ENCODE data around the gene EXOC4.

The EXOC4 gene

DNA sequence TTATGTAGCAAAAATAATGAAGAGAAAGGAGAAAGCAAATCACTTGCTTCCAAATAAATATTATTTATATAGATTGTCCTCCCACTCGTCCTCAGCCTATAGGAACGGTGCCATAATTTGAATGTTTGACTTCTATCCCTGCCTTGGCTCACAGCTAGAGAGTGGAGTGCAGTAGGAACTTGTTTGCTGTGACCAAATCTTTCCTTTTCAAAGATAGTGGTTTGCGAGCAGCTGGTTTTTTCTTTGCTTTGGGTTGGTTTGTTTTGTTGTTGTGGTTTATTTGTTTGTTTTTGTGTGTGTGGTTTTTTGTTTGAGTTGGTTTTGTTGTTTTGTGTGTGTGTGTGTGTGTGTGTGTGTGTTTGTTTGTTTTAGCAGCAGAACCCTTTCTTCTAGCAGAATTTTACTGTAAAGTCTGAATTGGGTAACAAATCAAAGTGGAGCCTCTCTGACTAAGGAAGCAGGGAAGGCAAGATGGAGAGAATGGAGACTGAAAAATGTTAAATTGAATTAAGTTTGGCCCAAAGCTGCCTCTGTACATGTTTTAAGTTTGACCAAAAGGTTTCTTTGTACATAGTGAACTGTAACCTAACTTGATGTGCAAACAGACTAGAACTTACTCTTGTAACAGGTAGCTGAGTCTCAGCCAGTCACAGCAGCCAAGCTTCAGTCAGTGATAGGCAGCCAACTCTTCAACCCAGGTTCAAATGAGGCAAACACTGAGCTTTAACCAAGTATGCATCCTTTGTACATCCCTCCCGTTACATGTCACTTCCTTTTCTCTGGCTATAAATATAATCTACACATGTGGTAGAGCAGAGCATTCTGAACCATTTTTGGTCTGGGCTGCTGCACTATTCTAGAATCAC, 724.8 kb downstream of the EXOC4 start:
- TF ChIP-seq, protein P1, sequence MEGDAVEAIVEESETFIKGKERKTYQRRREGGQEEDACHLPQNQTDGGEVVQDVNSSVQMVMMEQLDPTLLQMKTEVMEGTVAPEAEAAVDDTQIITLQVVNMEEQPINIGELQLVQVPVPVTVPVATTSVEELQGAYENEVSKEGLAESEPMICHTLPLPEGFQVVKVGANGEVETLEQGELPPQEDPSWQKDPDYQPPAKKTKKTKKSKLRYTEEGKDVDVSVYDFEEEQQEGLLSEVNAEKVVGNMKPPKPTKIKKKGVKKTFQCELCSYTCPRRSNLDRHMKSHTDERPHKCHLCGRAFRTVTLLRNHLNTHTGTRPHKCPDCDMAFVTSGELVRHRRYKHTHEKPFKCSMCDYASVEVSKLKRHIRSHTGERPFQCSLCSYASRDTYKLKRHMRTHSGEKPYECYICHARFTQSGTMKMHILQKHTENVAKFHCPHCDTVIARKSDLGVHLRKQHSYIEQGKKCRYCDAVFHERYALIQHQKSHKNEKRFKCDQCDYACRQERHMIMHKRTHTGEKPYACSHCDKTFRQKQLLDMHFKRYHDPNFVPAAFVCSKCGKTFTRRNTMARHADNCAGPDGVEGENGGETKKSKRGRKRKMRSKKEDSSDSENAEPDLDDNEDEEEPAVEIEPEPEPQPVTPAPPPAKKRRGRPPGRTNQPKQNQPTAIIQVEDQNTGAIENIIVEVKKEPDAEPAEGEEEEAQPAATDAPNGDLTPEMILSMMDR (IDR thresholded peaks at IDR 0.05): no peak

GRCh38 chr7:133978502-133979295, 725.8 kb downstream of the EXOC4 start:
- TF ChIP-seq, protein P1 (IDR thresholded peaks at IDR 0.05): no peak

DNA sequence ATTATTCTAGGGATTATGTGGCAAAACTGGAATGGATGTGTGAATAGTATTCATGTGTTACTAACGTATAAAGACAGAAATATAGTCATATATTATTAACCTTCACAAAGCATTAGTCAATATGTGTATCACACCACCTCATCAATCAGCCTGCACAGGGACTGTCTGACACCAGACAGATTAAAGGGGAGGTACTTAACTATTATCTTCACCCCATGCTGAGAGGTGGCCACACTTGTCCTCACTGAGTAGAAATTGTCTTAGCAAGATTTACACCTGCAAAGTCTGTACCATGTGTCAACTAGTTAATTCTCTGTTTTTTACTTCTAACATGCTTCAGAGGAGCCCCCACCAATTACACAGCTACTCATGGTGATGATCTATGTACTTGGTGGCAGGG, 727.9 kb downstream of the EXOC4 start:
- TF ChIP-seq, protein P1 (IDR thresholded peaks at IDR 0.05): no peak

DNA sequence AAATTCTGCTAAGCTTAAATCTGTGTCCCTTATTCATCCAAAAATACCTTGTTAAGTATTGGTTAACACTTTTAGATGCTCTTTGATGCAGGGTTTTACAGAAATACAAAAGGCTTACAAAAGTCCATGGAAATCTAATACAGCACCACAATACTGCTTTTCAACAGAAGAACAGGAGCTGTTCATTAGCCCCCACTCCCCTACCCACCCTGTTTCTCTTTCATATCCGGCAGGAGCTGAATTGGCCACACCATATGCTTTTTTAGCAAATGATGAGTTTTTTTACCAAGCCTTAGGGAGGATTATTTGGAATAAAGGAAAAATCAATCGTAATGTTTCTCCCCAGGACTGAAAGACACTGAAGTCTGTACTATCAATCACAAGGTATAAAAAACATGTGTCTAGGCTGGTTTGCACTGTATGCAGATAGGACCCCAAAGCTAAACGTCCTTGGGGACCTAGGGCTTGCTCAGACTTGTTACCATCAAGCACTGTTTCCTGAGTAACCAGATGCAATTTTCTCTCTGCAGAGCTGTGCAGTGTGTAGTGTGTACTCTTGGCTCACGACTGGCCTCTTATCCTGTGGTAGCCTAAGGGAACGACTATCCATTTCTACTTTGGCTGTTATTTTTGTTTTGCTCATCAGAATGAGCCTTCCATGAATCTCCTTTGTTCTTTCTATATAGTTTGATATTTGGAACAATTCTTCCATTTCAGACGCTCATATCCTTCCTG, 731.0 kb downstream of the EXOC4 start:
- TF ChIP-seq, protein P1 (IDR thresholded peaks at IDR 0.05): no peak

GRCh38 chr7:133985300-133985699, 732.4 kb downstream of the EXOC4 start:
- TF ChIP-seq, protein P1 (IDR thresholded peaks at IDR 0.05): no peak

GRCh38 chr7:133987582-133987981, 734.7 kb downstream of the EXOC4 start:
- TF ChIP-seq, protein P1 (IDR thresholded peaks at IDR 0.05): no peak

DNA sequence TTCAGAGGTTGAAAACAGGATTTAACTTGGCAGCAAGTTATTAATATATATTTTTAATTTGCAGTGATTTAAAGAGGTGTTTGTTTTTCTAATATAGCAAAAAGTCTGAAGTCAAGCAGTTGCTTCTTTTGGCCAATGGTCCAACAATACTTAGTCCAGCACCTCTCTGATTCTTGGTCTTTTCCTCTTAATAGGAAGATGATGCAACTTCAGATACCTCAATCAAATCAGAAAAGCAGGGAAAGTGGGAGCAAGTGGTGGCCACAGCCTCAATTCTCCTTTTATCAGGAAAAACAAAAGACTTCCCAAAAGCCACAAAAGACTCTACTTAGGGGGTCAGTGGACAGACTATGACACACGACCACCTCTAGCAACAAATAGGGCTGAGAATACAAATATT, 740.7 kb downstream of the EXOC4 start:
- TF ChIP-seq, protein P1 (IDR thresholded peaks at IDR 0.05): no peak

All from LNCAP (cell line).